ENCODE results near the gene DEDD2. TPM values are rescaled to one million over a fixed set of nuclear protein-coding genes. Genes with fewer than 3 reads are reported as not detected.
A peak's percentile ranks its signal among the peaks of the same experiment; 100 is the strongest.

The DEDD2 gene
- total and polyA plus RNA-seq, 8 donors: 9.7 to 25.4 (median 13.7) TPM

GRCh38 chr19:42153672-42154433, 63.6 kb downstream of the DEDD2 start:
- FAIRE-seq: no peak
- Histone ChIP-seq H3K27ac (no peak overlapping the region), H3K9me3 (no peaks in the 10 kb centered on the region), H3K4me3 (no peak overlapping the region), H3K27me3 (no peaks in the 10 kb centered on the region), H3K4me1 (peaks cover 11 to 22% (median 12%) of the 10 kb centered on the region in 3 donors), H3K36me3 (no peaks in the 10 kb centered on the region)
- WGBS, 2 donors: 29 to 30% methylated on average over 20 of the region's 20 CpGs
- ATAC-seq: no peak
- DNase-seq: no peak
- no peak for TF ChIP-seq CTCF (IDR thresholded peaks at IDR 0.05)
- intact Hi-C loops (cut with DNase I): no loop called here

GRCh38 chr19:42152910-42153671, 64.4 kb downstream of the DEDD2 start:
- no peaks in the 10 kb centered on the region for H3K9me3 ChIP-seq
- no peak for TF ChIP-seq CTCF (IDR thresholded peaks at IDR 0.05)
- H3K27ac ChIP-seq: no peak overlapping the region
- H3K4me1 ChIP-seq: peaks cover 11 to 22% (median 12%) of the 10 kb centered on the region in 3 donors
- FAIRE-seq: no peak
- no peak for ATAC-seq
- intact Hi-C loops (cut with DNase I): no loop called here
- DNase-seq: peak in 1 of 6 donors; percentile 59
- no peak overlapping the region for H3K4me3 ChIP-seq
- H3K36me3 ChIP-seq: no peaks in the 10 kb centered on the region
- H3K27me3 ChIP-seq: no peaks in the 10 kb centered on the region
- WGBS, 2 donors: 76 to 77% methylated on average over 25 of the region's 25 CpGs

GRCh38 chr19:42151782-42152684, 65.4 kb downstream of the DEDD2 start:
- Histone ChIP-seq H3K36me3 (no peaks in the 10 kb centered on the region), H3K27me3 (no peaks in the 10 kb centered on the region), H3K9me3 (no peaks in the 10 kb centered on the region), H3K4me3 (no peak overlapping the region), H3K27ac (peak overlapping the region in 1 of 4 donors; percentile 8), H3K4me1 (peaks cover 11 to 22% (median 12%) of the 10 kb centered on the region in 3 donors)
- TF ChIP-seq CTCF (IDR thresholded peaks at IDR 0.05): no peak
- peak in 3 of 4 donors; percentile 36 to 58 (median 43) for ATAC-seq
- FAIRE-seq: no peak
- DNase-seq: peak in 2 of 6 donors; percentile 40 to 52
- 33 to 35% methylated on average over 15 to 20 of the region's 20 CpGs for WGBS, 2 donors
- intact Hi-C loops (cut with DNase I): no loop called here

GRCh38 chr19:42150911-42151361, 66.5 kb downstream of the DEDD2 start:
- no peak overlapping the region for H3K27ac ChIP-seq
- intact Hi-C loops (cut with DNase I): no loop called here
- 17 to 26% methylated on average over 6 to 9 of the region's 9 CpGs for WGBS, 2 donors

More at GRCh38 chr19:42150911-42151361, 66.5 kb downstream of the DEDD2 start:
- no peaks in the 10 kb centered on the region for H3K27me3 ChIP-seq
- no peaks in the 10 kb centered on the region for H3K36me3 ChIP-seq
- no peak for ATAC-seq
- no peak for DNase-seq
- H3K4me3 ChIP-seq: no peak overlapping the region
- FAIRE-seq: no peak
- TF ChIP-seq CTCF (IDR thresholded peaks at IDR 0.05): no peak
- peaks cover 11 to 22% (median 12%) of the 10 kb centered on the region in 3 donors for H3K4me1 ChIP-seq
- no peaks in the 10 kb centered on the region for H3K9me3 ChIP-seq

All from pancreas (tissue), 10 donors.